ENCODE data around the gene SLCO4A1. TPM values are rescaled to one million over a fixed set of nuclear protein-coding genes. Genes with fewer than 3 reads are reported as not detected.
"Not testable (repeated sequence)": the region's sequence is repeated elsewhere in the genome, so short reads cannot be mapped to it uniquely, and the experiment has no call there.

Gene SLCO4A1
- total RNA-seq, 2 experiments from 2014 or later, result 66.5 to 68.4 TPM

DNA sequence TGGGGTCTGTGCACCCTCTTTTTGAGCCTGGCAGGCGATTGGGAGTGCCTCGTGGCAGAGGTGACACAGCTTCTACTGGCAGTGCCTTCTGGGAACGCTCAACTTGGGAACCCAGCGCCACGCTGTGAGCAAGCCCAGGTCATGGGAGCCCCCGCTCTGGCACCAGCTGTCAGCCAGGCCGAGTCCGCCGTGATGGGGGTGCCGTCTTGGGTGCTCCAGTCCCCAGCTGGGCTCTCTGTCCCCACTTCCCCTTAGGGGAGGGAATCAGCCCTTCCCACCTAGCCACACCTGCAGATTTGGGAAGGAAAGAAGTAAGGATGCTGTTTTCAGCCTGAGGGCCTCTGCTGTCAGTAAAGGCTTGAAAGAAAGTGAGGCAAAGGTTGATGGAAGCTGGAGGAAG, 35.4 kb downstream of the SLCO4A1 start:
- Mint-ChIP-seq H3K27me3 (no peaks in the 10 kb centered on the region), H3K27ac (no peak overlapping the region), H3K4me1 (ENCODE audit: low read depth) (no peaks in the 10 kb centered on the region), H3K9me3 (peaks cover 4% of the 10 kb centered on the region), H3K36me3 (ENCODE audit: low read depth) (no peaks in the 10 kb centered on the region), H3K4me3 (no peak overlapping the region)
- ChIA-PET CTCF (interaction anchor here (0.5 to 3.8 kb wide), 3 partner anchors 63 to 114 kb away, joined by 3 to 16 read pairs (median 4); no protein-coding TSS in a partner anchor), POLR2A (no interaction called here)
- no peak for DNase-seq
- no peak for ATAC-seq
- intact Hi-C loops (cut with micrococcal nuclease), result no loop called here
- TF ChIP-seq, protein P1, sequence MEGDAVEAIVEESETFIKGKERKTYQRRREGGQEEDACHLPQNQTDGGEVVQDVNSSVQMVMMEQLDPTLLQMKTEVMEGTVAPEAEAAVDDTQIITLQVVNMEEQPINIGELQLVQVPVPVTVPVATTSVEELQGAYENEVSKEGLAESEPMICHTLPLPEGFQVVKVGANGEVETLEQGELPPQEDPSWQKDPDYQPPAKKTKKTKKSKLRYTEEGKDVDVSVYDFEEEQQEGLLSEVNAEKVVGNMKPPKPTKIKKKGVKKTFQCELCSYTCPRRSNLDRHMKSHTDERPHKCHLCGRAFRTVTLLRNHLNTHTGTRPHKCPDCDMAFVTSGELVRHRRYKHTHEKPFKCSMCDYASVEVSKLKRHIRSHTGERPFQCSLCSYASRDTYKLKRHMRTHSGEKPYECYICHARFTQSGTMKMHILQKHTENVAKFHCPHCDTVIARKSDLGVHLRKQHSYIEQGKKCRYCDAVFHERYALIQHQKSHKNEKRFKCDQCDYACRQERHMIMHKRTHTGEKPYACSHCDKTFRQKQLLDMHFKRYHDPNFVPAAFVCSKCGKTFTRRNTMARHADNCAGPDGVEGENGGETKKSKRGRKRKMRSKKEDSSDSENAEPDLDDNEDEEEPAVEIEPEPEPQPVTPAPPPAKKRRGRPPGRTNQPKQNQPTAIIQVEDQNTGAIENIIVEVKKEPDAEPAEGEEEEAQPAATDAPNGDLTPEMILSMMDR (IDR thresholded peaks at IDR 0.05), result no peak

DNA sequence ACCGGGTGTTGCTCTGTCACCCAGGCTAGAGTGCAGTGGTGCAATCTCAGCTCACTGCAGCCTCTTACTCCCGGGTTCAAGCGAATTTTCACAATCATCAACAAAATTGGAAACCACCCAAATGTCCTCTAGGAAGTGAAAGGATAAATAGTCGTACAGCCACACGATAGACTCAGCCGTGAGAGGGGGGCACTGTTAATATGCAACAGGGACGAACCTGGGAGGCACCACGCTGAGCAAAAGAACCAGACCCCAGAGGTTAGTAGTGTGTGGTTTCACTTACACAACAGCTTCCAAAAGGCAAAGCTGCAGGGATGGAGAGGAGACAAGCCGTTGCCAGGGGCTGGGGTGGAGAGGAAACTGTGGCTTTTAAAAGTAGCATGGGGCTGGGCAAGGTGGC, 36.2 kb downstream of the SLCO4A1 start:
- POLR2A ChIA-PET, result no interaction called here
- intact Hi-C loops (cut with micrococcal nuclease), result no loop called here
- H3K27me3 Mint-ChIP-seq, result no peaks in the 10 kb centered on the region
- ATAC-seq (no peak), DNase-seq (no peak)
- CTCF ChIA-PET, result interaction anchor here (1.0 to 3.8 kb wide), 3 partner anchors 62 to 113 kb away, joined by 3 to 16 read pairs (median 4); no protein-coding TSS in a partner anchor
- no peak overlapping the region for H3K27ac Mint-ChIP-seq
- H3K36me3 Mint-ChIP-seq (ENCODE audit: low read depth), result no peaks in the 10 kb centered on the region
- H3K4me3 Mint-ChIP-seq, result no peak overlapping the region
- TF ChIP-seq, protein P1 (IDR thresholded peaks at IDR 0.05), result no peak
- no peaks in the 10 kb centered on the region for H3K4me1 Mint-ChIP-seq (ENCODE audit: low read depth)
- H3K9me3 Mint-ChIP-seq, result peaks cover 4% of the 10 kb centered on the region

DNA sequence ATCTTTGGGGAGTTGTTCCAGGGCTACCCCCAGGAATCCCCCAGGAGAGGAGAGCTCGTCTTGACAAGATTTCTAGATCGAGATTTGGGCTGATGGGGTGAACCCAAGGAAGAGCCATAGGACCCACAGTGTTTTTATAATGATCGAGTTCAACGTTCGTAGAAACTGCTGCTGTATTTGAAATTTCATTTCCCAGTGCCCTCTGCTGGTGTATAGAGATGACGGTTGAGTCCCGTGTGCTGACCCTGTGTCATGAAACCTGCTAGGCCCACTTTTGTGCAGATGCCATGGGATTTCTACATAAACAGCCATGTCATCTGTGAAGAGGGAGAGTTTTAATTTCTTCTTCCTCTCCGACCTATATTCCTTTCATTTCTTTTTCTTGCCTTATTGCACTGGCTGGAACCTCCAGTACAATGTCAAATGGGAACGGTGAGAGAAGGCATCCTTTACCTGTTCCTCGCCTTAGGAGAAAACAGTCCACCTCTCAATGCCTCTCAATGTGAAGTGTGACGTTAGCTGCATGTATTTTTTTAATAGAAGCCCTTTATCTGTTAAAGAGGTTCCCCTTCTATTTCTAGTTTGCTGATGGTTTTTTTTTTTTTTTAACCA, 37.8 kb downstream of the SLCO4A1 start:
- Mint-ChIP-seq H3K27me3 (no peaks in the 10 kb centered on the region), H3K27ac (no peak overlapping the region), H3K4me3 (no peak overlapping the region), H3K36me3 (ENCODE audit: low read depth) (no peaks in the 10 kb centered on the region), H3K9me3 (peaks cover 4% of the 10 kb centered on the region), H3K4me1 (ENCODE audit: low read depth) (no peaks in the 10 kb centered on the region)
- ChIA-PET CTCF (interaction anchor here (1.0 to 3.8 kb wide), 3 partner anchors 63 to 112 kb away, joined by 3 to 16 read pairs (median 3); no protein-coding TSS in a partner anchor), POLR2A (interaction anchor here (0.7 kb wide), 1 partner anchor 14 kb away, joined by 3 read pairs; no protein-coding TSS in a partner anchor)
- intact Hi-C loops (cut with micrococcal nuclease), result no loop called here
- TF ChIP-seq, protein P1 (IDR thresholded peaks at IDR 0.05), result no peak
- ATAC-seq (no peak), DNase-seq (no peak)

DNA sequence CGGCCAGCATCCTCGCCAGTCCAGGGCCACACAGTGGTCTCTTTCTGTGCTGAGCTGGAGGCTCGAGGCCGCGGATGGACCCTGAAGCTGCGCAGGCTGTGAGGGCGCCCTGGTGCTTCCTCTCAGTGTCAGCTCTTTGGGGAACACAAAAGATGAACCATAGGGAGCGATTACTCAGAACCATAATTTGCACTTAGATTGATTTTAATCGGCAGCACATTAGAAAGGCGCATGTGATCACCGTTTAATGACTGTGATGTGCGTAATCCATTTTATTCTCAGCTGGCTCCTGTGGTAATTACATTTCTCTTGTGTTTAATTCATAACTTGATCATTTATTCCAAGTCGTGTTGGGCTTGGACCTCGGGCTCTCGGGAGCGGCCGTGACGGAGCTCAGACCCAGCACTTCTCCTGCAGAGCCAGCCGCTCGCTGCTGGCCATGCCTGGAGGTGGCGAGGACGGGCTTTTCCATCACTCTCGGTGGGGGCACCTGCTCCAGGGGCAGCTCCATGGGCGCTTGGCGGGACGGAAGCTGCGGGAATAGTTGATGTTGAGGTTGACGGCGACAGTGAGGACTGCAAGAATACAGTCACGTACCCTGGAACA, 40.7 kb downstream of the SLCO4A1 start:
- intact Hi-C loops (cut with micrococcal nuclease), result no loop called here
- DNase-seq (no peak), ATAC-seq (no peak)
- H3K9me3 Mint-ChIP-seq, result peaks cover 4% of the 10 kb centered on the region
- H3K27me3 Mint-ChIP-seq, result peaks cover 13% of the 10 kb centered on the region
- CTCF ChIA-PET, result no interaction called here
- no peak overlapping the region for H3K4me3 Mint-ChIP-seq
- H3K4me1 Mint-ChIP-seq (ENCODE audit: low read depth), result peaks cover 4% of the 10 kb centered on the region
- TF ChIP-seq, protein P1 (IDR thresholded peaks at IDR 0.05), result no peak
- POLR2A ChIA-PET, result no interaction called here
- no peak overlapping the region for H3K27ac Mint-ChIP-seq
- no peaks in the 10 kb centered on the region for H3K36me3 Mint-ChIP-seq (ENCODE audit: low read depth)

DNA sequence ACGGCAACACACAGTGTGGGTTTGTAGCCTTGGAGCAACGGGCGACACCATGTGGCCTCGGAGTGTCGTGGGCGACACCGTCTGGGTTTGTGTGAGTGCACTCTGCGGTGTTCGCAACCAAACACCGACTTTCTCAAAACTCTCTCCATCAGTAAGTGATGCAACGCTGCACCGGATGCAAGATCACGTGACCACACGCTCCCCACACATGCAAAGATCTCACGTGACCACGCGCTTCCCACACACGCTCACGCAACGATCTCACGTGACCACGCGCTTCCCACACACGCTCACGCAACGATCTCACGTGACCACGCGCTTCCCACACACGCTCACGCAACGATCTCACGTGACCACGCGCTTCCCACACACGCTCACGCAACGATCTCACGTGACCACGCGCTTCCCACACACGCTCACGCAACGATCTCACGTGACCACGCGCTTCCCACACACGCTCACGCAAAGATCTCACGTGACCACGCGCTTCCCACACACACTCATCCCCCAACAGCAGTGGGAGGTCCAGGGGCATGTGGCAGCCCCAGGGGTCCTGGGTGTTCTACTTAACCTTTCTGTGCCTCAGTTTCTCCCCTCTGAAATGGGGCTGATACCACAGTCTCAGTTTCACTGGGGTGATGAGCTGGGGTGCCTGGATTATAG, 41.5 kb downstream of the SLCO4A1 start:
- H3K27ac Mint-ChIP-seq; H3K9me3 Mint-ChIP-seq; H3K36me3 Mint-ChIP-seq (ENCODE audit: low read depth); H3K4me3 Mint-ChIP-seq; ATAC-seq; CTCF ChIA-PET; H3K4me1 Mint-ChIP-seq (ENCODE audit: low read depth); intact Hi-C loops (cut with micrococcal nuclease); POLR2A ChIA-PET; DNase-seq: not testable (repeated sequence)
- peaks cover 13% of the 10 kb centered on the region for H3K27me3 Mint-ChIP-seq
